AG08395 (cell line): Measurements from ENCODE around the gene EDDM3A.
"Not testable (repeated sequence)": the region's sequence is repeated elsewhere in the genome, so short reads cannot be mapped to it uniquely, and the experiment has no call there.

ENCODE experiments used
- DNase-seq: peaks from one replicate; pipeline ENCODE4 v3.0.0; 2012; ENCODE audit warnings: mixed read lengths, low spot score

The EDDM3A gene

GRCh38 chr14:20733684-20734429 lies 11.8 kb upstream of the EDDM3A start:
- no peak for DNase-seq

- DNase-seq: no peak
These were observed 11.3 kb upstream of the EDDM3A start for GRCh38 chr14:20734430-20734806.

DNA sequence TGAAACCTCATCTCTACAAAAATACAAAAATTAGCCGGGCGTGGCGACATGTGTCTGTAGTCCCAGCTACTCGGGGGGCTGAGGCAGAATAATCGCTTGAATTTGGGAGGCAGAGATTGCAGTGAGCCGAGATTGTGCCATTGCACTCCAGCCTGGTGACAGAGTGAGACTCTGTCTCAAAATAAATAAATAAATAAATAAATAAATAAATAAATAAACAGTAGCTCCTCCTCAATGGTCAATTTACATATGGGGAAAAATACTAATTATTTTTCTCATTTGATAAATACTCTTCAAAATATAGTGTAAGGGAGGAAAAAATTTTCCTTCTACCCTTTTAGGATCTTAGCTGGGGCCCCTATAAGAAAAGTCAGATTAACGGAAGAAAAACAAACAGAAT lies 7.4 kb upstream of the EDDM3A start:
- DNase-seq: not testable (repeated sequence)

- DNase-seq: no peak
These were observed 3.6 kb upstream of the EDDM3A start for GRCh38 chr14:20742132-20742531.

GRCh38 chr14:20743556-20743955 lies 2.1 kb upstream of the EDDM3A start:
- DNase-seq: no peak

- no peak for DNase-seq
These were observed 879 bp downstream of the EDDM3A start for GRCh38 chr14:20746566-20746965.

- DNase-seq: no peak
These were observed 2.8 kb downstream of the EDDM3A start for GRCh38 chr14:20748439-20748838.

DNA sequence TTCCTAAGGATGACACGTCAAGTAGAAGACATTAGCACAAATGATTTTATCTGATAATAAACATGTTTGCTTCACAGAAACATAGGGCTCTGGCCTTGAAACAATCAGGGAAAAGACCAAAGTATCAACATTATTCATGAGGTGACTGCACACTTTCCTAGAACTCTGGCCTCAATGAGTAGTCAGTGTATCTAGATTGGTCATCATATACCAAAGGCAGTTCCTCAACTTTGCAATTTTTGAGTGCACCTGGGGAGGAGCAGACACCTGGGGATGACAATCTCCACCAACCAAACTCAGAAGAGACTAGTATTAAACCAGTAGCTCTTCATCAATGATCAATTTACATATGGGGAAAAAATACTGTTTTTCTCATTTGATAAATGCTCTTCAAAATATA lies 4.5 kb downstream of the EDDM3A start:
- DNase-seq: no peak

DNA sequence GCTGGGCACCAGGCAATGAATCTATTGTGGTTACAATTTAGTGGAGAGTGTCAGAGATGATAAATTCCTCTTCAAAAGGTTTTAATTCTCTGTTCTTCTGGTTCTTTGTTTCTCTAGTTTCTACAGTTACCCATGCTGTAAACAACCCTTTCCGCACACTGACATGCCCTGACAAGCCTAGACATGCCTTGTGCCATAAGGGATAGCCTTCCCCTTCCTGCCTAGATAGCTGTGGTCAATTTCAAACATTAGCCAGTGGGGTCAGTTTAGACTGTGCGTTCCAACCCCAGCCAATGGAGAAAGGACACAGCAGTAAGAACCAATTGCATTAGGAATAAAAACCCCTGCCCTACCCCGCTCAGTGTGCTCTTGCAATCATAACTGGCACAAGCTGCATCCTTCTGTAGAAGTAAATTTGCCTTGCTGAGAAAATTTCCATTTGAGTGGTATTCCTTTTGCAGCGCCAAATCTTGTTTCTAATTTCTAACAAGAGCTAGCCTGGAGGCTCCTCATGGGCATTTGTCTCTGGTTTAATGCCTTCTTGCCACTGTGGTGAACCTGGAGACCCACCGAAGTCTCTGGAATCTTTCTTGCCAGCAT lies 6.4 kb downstream of the EDDM3A start:
- DNase-seq: no peak

GRCh38 chr14:20754308-20754707 lies 8.6 kb downstream of the EDDM3A start:
- DNase-seq: no peak

DNA sequence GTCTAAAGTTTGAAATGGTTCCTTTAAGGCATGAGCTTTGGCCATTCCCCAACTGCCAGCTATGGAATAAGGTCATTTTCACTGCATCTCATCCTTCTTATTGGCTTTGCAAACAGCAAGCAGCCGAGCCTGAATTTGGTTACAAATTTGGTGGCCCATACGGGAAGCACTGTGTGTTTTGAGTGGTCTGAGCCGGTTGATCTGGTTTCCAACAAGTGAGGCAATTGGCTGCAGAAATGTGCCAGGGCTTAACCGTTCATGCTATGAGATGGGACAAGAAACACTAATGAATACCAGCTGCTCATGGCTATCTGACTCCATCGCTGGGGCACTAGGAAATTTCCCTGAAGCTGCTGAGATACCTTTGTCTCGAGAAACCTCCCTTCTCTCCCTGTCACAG lies 9.3 kb downstream of the EDDM3A start:
- no peak for DNase-seq

GRCh38 chr14:20757965-20758364 lies 12.3 kb downstream of the EDDM3A start:
- DNase-seq: no peak

GRCh38 chr14:20759465-20759864 lies 13.8 kb downstream of the EDDM3A start:
- not testable (repeated sequence) for DNase-seq

DNA sequence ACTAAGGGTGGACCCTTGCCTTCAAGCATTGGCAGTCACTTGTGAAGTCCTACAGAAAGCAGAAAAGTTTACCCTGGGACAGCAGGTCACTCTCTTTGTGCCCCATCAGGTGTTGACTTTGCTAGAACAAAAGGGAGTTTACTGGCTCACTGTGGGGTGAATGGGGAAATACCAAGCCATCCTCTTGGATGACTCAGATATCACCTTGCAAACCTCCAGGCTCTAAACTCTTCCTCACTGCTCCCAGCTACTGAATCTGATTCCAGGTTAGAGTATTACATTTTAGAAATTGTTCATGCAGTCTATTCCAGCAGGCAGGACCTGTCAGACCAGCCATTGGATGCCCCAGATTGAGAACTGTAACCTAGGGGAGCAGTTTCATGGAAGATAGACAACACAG lies 15.3 kb downstream of the EDDM3A start:
- DNase-seq: no peak

GRCh38 chr14:20768593-20768892 lies 22.9 kb downstream of the EDDM3A start:
- no peak for DNase-seq

DNA sequence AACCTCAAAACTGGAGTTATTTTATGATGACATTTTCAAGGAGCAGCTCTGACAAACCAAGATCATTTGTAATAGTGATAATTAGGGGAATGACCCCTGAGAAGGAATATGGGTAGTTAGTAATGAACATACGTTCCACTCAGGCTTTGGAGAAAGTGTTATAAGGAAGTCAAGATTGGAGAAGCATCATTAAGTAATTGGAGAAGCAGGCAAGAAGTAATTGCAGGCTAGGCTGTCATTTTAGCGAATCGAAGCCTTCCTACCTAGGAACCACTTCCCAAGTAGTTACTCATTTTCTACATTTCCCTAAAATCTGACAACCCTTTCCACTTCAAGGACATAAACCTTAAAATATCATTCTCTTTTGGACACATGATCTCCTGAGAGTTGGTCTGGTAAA lies 23.7 kb downstream of the EDDM3A start:
- no peak for DNase-seq

GRCh38 chr14:20772650-20773049 lies 27.0 kb downstream of the EDDM3A start:
- no peak for DNase-seq

DNA sequence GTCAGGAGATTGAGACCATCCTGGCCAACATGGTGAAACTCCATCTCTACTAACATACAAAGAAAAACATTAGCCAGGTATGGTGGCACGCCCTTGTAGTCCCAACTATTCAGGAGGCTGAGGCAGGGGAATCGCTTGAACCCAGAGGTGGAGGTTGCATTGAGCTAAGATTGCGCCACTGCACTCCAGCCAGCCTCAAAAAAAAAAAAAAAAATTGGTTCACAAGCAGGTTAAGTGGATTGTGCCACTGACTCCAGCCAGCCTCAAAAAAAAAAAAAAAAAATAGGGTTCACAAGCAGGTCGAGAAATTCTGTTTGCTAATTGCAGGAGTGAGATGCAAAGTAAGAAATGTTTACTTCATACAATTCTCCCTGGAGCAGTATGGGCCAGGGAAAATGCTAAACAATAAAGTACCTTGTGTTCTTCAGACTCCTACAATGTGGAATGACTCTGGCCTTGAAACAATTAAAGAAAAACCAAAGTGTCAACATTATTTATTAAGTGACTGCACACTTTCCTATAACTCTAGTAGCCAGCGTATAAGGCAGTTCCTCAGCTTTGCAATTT lies 28.7 kb downstream of the EDDM3A start:
- no peak for DNase-seq

GRCh38 chr14:20775043-20775442 lies 29.4 kb downstream of the EDDM3A start:
- DNase-seq: no peak

DNA sequence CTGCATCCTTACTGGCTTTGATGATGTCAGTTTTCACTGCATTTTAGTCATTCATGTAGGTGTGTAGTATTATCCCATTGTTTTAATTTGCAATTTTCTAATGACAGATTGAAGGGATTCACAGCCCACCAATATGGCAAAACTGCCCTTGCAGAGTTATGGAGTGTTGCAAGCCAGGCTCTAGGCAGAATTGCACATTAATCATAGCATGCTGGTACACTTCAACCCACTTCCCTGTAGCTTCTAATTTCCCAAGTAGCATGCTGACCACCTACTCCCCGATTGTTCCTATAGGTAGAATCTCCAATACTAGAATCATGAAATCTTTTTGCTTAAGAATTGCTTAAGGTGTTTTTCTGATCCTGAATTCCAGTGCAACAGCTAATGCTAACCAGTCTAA lies 30.2 kb downstream of the EDDM3A start:
- DNase-seq: no peak

DNA sequence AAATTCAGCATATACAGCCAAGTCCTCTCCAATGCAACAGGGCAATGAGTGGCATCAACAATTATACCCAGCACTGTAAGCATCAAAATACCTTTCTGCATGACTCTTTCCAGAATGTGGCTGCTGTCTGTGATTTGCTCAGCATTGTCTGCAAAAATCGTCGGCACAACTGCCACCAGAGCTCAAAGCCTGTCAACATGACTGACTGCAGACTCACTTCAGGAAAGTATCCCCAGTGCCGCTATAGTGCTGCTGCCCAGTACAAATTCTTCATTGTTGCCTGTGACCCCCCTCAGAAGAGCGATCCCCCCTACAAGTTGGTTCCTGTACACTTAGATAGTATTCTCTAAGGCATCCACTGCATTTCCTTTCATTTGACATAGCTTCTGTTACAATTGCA lies 36.1 kb downstream of the EDDM3A start:
- DNase-seq: no peak

GRCh38 chr14:20782280-20782890 lies 36.7 kb downstream of the EDDM3A start:
- DNase-seq: no peak

DNA sequence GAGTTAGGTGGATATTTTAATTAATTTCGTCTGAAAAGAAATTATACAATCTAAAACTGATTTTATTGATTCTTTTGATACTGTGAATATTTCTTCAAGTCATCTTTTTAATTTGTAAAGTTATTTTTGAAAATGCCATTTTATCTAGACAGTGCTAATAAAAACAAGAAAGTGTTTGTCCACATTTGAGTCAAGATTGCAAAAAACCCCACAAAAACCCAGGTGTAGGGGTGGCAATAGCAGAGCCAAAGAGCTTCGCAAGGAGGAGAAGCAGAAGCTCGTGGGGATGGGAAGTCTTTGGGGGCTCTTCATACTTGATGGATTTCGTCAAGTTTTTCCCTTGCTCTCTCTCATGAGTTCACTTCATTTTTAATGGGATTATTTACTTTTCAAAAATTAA lies 41.3 kb downstream of the EDDM3A start:
- DNase-seq: no peak
